GM23338 (cell line): Measurements from ENCODE around the gene RNF135. TPM values are rescaled to one million over a fixed set of nuclear protein-coding genes. Genes with fewer than 3 reads are reported as not detected.

ENCODE experiments used
- ATAC-seq: fragments of 200-7000 bp; cut with Tn5 transposase; 3 replicates; pipeline ENCODE4 v1.9.1; 2020
- DNase-seq: peaks from one replicate; pipeline ENCODE4 v3.0.0-alpha.2; 2015; ENCODE audit warnings: low spot score
- H2AFZ ChIP-seq: fragments of 200-600 bp; sonication (generic); 2 replicates; pipeline ENCODE4 v1.8.0; 2016; ENCODE audit warnings: antibody characterized with exemption, mild to moderate bottlenecking, moderate library complexity
- H3F3A ChIP-seq: fragments of 200-600 bp; sonication (generic); replicated peaks from 2 replicates; pipeline ENCODE4 v1.8.0; 2017; ENCODE audit warnings: antibody characterized with exemption, mixed run types, low read depth
- H3K27ac ChIP-seq: fragments of 200-600 bp; sonication (generic); 2 replicates; pipeline ENCODE4 v1.6.1; 2016; ENCODE audit warnings: low read depth
- H3K27me3 ChIP-seq: fragments of 200-600 bp; sonication (generic); 2 replicates; pipeline ENCODE4 v1.8.0; 2016; ENCODE audit warnings: mild to moderate bottlenecking, mixed run types, moderate library complexity; ENCODE audit not compliant: insufficient read depth
- H3K36me3 ChIP-seq: fragments of 200-600 bp; sonication (generic); 2 replicates; pipeline ENCODE4 v1.8.0; 2016; ENCODE audit warnings: mild to moderate bottlenecking; ENCODE audit not compliant: insufficient read depth
- H3K4me1 ChIP-seq: fragments of 200-600 bp; sonication (generic); 2 replicates; pipeline ENCODE4 v1.8.0; 2016; ENCODE audit warnings: mild to moderate bottlenecking, moderate library complexity; ENCODE audit not compliant: insufficient read depth
- H3K4me2 ChIP-seq: fragments of 200-600 bp; sonication (generic); 2 replicates; pipeline ENCODE4 v1.7.1; 2017; ENCODE audit warnings: mixed run types
- H3K4me3 ChIP-seq: fragments of 200-600 bp; sonication (generic); 2 replicates; pipeline ENCODE4 v1.6.1; 2016; ENCODE audit warnings: mixed run types
- H3K79me2 ChIP-seq: fragments of 200-600 bp; sonication (generic); replicated peaks from 2 replicates; pipeline ENCODE4 v1.8.0; 2017; ENCODE audit warnings: mild to moderate bottlenecking; ENCODE audit not compliant: insufficient read depth
- H3K9me2 ChIP-seq: fragments of 200-600 bp; sonication (generic); 2 replicates; pipeline ENCODE4 v1.8.0; 2017; ENCODE audit not compliant: insufficient read depth
- H4K20me1 ChIP-seq: fragments of 200-600 bp; sonication (generic); replicated peaks from 2 replicates; pipeline ENCODE4 v1.8.0; 2017; ENCODE audit warnings: mild to moderate bottlenecking; ENCODE audit not compliant: insufficient read depth
- H3K27ac Mint-ChIP-seq: 2 replicates; pipeline ENCODE4 v1.8.0; 2020; ENCODE audit warnings: inconsistent platforms, mild to moderate bottlenecking, moderate library complexity, mixed read lengths
- H3K27me3 Mint-ChIP-seq: 3 replicates; pipeline ENCODE4 v1.8.0; 2022; ENCODE audit warnings: low read depth, mild to moderate bottlenecking, moderate library complexity, mixed read lengths, inconsistent platforms; ENCODE audit not compliant: insufficient read depth, poor library complexity
- H3K36me3 Mint-ChIP-seq: 3 replicates; pipeline ENCODE4 v1.8.0; 2021; ENCODE audit warnings: low read depth, mild to moderate bottlenecking, inconsistent platforms, moderate library complexity, mixed read lengths
- H3K4me1 Mint-ChIP-seq: 3 replicates; pipeline ENCODE4 v1.8.0; 2020; ENCODE audit warnings: mild to moderate bottlenecking, inconsistent platforms, mixed read lengths
- H3K4me3 Mint-ChIP-seq: 3 replicates; pipeline ENCODE4 v1.8.0; 2021; ENCODE audit warnings: moderate library complexity, mild to moderate bottlenecking, inconsistent platforms, mixed read lengths
- H3K9me3 Mint-ChIP-seq: 3 replicates; pipeline ENCODE4 v1.8.0; 2020; ENCODE audit warnings: moderate library complexity, mild to moderate bottlenecking, inconsistent platforms, mixed read lengths
- CREB1 ChIP-seq: fragments of 250-450 bp; sonication (Bioruptor Pico); IDR thresholded peaks from 2 replicates; pipeline ENCODE4 v1.5.0; 2020; ENCODE audit warnings: low read depth, mild to moderate bottlenecking, moderate library complexity
- CTCF ChIP-seq, 2 experiments: fragments of 200-600 bp in 1 of 2; sonication (generic) in 1 of 2; conservative IDR thresholded peaks; 2 replicates each; pipeline versions ENCODE4 v1.5.1 to v1.6.1; 2016 to 2017; ENCODE audit warnings: antibody characterized with exemption in 2 of 2, low read depth in 2 of 2, mild to moderate bottlenecking in 2 of 2, moderate library complexity in 1 of 2
- ETS1 ChIP-seq: IDR thresholded peaks from 2 replicates; pipeline ENCODE4 v1.6.1; 2016; ENCODE audit warnings: antibody characterized with exemption
- EZH2 ChIP-seq: fragments of 200-600 bp; sonication (generic); IDR thresholded peaks from one replicate; pipeline ENCODE4 v1.8.0; 2017; ENCODE audit warnings: antibody characterized with exemption, mild to moderate bottlenecking, low read depth; ENCODE audit not compliant: unreplicated experiment
- EZH2phosphoT487 ChIP-seq: fragments of 200-600 bp; sonication (generic); IDR thresholded peaks from one replicate; pipeline ENCODE4 v1.8.1; 2018; ENCODE audit warnings: antibody characterized with exemption; ENCODE audit not compliant: unreplicated experiment
- JUNB ChIP-seq: IDR thresholded peaks from one replicate; pipeline ENCODE4 v1.6.1; 2016; ENCODE audit warnings: antibody characterized with exemption; ENCODE audit not compliant: unreplicated experiment
- NANOG ChIP-seq: IDR thresholded peaks from 2 replicates; pipeline ENCODE4 v1.6.1; 2016; ENCODE audit warnings: antibody characterized with exemption, borderline replicate concordance
- POLR2AphosphoS5 ChIP-seq: IDR thresholded peaks from 2 replicates; pipeline ENCODE4 v1.6.1; 2016; ENCODE audit warnings: antibody characterized with exemption, low read depth
- REST ChIP-seq: IDR thresholded peaks from one replicate; pipeline ENCODE4 v1.6.1; 2018; ENCODE audit warnings: antibody characterized with exemption; ENCODE audit not compliant: unreplicated experiment
- STAT1 ChIP-seq: IDR thresholded peaks from one replicate; pipeline ENCODE4 v1.6.1; 2016; ENCODE audit warnings: antibody characterized with exemption; ENCODE audit not compliant: unreplicated experiment
- ZNF114 ChIP-seq: fragments of 250-450 bp; sonication (Bioruptor Pico); IDR thresholded peaks from 2 replicates; pipeline ENCODE4 v1.5.0; 2020; ENCODE audit warnings: mild to moderate bottlenecking, moderate library complexity
- ZNF331 ChIP-seq: fragments of 250-450 bp; sonication (Bioruptor Pico); IDR thresholded peaks from 2 replicates; pipeline ENCODE4 v1.5.0; 2020; ENCODE audit warnings: low read depth, mild to moderate bottlenecking, moderate library complexity
- ZNF462 ChIP-seq: fragments of 250-450 bp; sonication (Bioruptor Pico); IDR thresholded peaks from 2 replicates; pipeline ENCODE4 v1.5.0; 2020; ENCODE audit warnings: mild to moderate bottlenecking, moderate library complexity
- polyA plus RNA-seq: library from polyadenylated mRNA; unstranded; fragments of >200 nt; fragmentation: Nextera tagmentation; extraction: Ambion mirVana; gene quantifications from 2 replicates; pipeline ENCODE4 v1.2.1, GENCODE V29; 2016
- total RNA-seq: library from RNA; depleted of rRNA; stranded (reverse); fragments of >200 nt; shearing (Covaris generic); gene quantifications from 2 replicates; pipeline ENCODE4 v1.2.3, GENCODE V29; 2014

RNF135 gene
- total and polyA plus RNA-seq, 2 experiments from 2014 or later = 9.4 to 9.8 TPM

GRCh38 chr17:30930495-30930894, 40.3 kb upstream of the RNF135 start:
- H3K4me2 ChIP-seq = no peak overlapping the region
- no peak for DNase-seq
- no peaks in the 10 kb centered on the region for H3K27me3 ChIP-seq
- H2AFZ ChIP-seq = no peak overlapping the region
- H3K9me3 Mint-ChIP-seq = no peaks in the 10 kb centered on the region
- H3F3A ChIP-seq = no peaks in the 10 kb centered on the region
- no peaks in the 10 kb centered on the region for H3K36me3 Mint-ChIP-seq
- H3K27ac Mint-ChIP-seq = no peak overlapping the region
- peaks cover 5% of the 10 kb centered on the region for H3K27me3 Mint-ChIP-seq
- no peaks in the 10 kb centered on the region for H3K4me1 Mint-ChIP-seq
- H3K79me2 ChIP-seq = no peaks in the 10 kb centered on the region
- no peak for TF ChIP-seq ETS1
- TF ChIP-seq CREB1 (CRISPR knock-in tag) = no peak
- no peak for TF ChIP-seq CTCF (conservative IDR thresholded peaks at IDR 0.05; ENCODE audit: low read depth in 2 of 2)
- no peak for TF ChIP-seq ZNF462 (CRISPR knock-in tag)
- no peak for TF ChIP-seq EZH2phosphoT487
- no peak for TF ChIP-seq POLR2AphosphoS5
- TF ChIP-seq EZH2 = no peak
- no peak for TF ChIP-seq JUNB
- no peak for TF ChIP-seq REST
- TF ChIP-seq ZNF331 (CRISPR knock-in tag) = no peak
- no peak for TF ChIP-seq ZNF114
- no peak for TF ChIP-seq STAT1
- no peak for TF ChIP-seq NANOG
- H3K4me1 ChIP-seq = no peaks in the 10 kb centered on the region
- H3K4me3 Mint-ChIP-seq = no peak overlapping the region
- H4K20me1 ChIP-seq = no peaks in the 10 kb centered on the region
- H3K36me3 ChIP-seq = no peaks in the 10 kb centered on the region
- H3K9me2 ChIP-seq = 0 out of 2 replicates have a peak, but pooled peaks cover 2% of the 10 kb centered on the region
- ATAC-seq = no peak
- no peak overlapping the region for H3K4me3 ChIP-seq
- no peak overlapping the region for H3K27ac ChIP-seq
